Measurements from ENCODE around the gene TBX10. TPM values are rescaled to one million over a fixed set of nuclear protein-coding genes. Genes with fewer than 3 reads are reported as not detected.
"Not testable (repeated sequence)": the region's sequence is repeated elsewhere in the genome, so short reads cannot be mapped to it uniquely, and the experiment has no call there.

TBX10 gene
- total RNA-seq, 1 experiment from 2014 or later = not detected

DNA sequence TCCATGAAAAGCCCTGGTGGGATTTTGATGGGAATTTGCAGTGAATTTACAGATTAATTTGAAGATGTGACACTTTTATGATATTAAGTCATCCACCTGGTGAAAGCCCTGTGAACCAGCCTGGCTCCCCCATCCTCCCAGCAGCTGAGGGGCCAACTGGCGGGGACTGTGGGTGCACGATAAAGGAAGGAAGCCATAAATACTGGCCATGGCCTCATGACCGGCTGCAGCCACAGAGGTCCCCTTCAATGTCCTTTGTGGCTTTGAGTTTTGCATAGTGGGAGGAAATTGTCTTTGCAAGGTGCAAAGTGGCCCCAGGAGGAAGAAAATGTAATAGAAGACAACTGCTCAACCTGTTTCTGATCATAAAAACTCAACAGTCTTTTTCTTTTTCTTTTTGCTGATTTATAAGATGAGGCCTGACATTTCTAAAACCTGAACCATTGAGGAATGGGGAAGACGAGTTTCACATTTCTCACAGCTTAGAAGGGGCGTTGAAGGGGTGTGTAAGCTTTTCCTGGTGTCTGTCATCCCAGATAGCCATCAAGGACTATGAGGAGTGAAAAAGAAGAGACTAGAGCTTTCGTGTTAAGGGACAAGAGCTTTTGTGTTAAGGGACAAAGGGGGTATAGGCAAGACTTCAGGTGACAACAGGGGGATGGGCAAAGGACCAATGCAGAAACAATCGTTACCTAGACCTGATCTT lies 39.1 kb downstream of the TBX10 start:
- Histone ChIP-seq H3K4me1 (ENCODE audit: control insufficient read depth, insufficient read depth, low read length) (no peaks in the 10 kb centered on the region), H3K27ac (ENCODE audit: low read length) (no peak overlapping the region), H3K27me3 (ENCODE audit: control insufficient read depth, insufficient read depth, low read length) (no peaks in the 10 kb centered on the region), H3K4me3 (ENCODE audit: low read depth in 2 of 2, low read length in 2 of 2) (no peak overlapping the region), H3K36me3 (ENCODE audit: control insufficient read depth, insufficient read depth, low read length) (no peaks in the 10 kb centered on the region), H3K9me3 (ENCODE audit: control insufficient read depth, insufficient read depth, low read depth, low read length) (peaks cover 4% of the 10 kb centered on the region; the same call in 1 of the 2 replicates)
- no TSS peak for BruUV-seq (replicated peaks)
- ATAC-seq (no peak), DNase-seq (ENCODE audit: low read depth, low spot score) (no peak)
- ChIA-PET CTCF (interaction anchor here (0.5 kb wide), 1 partner anchor 1267 kb away, joined by 3 read pairs; no protein-coding TSS in a partner anchor), POLR2A (no interaction called here)
- intact Hi-C loops (cut with micrococcal nuclease; ENCODE audit: unreplicated experiment) (no loop called here), in situ Hi-C loops (cut with HindIII; ENCODE audit: low pct_unique_long_range_greater_than_20kb, low sequenced_read_pairs) (no loop called here)
- no peak for TF ChIP-seq POLR2AphosphoS5 (IDR thresholded peaks at IDR 0.05; ENCODE audit: low read depth, low read length)

DNA sequence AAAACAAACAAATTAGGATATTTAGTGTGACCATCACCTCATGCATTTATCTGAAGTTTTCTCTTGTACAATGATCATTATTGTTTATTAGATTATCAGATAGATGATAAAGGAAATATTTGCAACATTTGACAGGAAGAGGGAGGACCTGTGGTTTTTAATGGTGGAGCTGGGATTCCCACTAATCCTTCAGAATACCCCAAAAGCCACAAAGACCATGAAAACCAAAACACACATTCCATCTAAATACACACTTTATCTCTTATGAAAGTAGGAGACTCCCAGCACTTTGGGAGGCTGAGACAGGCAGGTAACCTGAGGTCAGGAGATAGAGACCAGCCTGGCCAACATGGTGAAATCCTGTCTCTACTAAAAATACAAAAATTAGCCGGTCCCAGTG lies 40.4 kb downstream of the TBX10 start:
- ChIA-PET POLR2A (no interaction called here), CTCF (no interaction called here)
- Histone ChIP-seq H3K36me3 (ENCODE audit: control insufficient read depth, insufficient read depth, low read length) (no peaks in the 10 kb centered on the region), H3K4me1 (ENCODE audit: control insufficient read depth, insufficient read depth, low read length) (no peaks in the 10 kb centered on the region), H3K4me3 (ENCODE audit: low read depth in 2 of 2, low read length in 2 of 2) (no peak overlapping the region), H3K27ac (ENCODE audit: low read length) (no peak overlapping the region), H3K27me3 (ENCODE audit: control insufficient read depth, insufficient read depth, low read length) (no peaks in the 10 kb centered on the region), H3K9me3 (ENCODE audit: control insufficient read depth, insufficient read depth, low read depth, low read length) (peaks cover 4% of the 10 kb centered on the region; the same call in 1 of the 2 replicates)
- in situ Hi-C loops (cut with HindIII; ENCODE audit: low pct_unique_long_range_greater_than_20kb, low sequenced_read_pairs) (no loop called here), intact Hi-C loops (cut with micrococcal nuclease; ENCODE audit: unreplicated experiment) (no loop called here)
- no peak for DNase-seq (ENCODE audit: low read depth, low spot score)
- no peak for ATAC-seq
- no TSS peak for BruUV-seq (replicated peaks)
- no peak for TF ChIP-seq TCF7L2 (IDR thresholded peaks at IDR 0.05; ENCODE audit: low read depth, low read length)
- TF ChIP-seq, protein P1, sequence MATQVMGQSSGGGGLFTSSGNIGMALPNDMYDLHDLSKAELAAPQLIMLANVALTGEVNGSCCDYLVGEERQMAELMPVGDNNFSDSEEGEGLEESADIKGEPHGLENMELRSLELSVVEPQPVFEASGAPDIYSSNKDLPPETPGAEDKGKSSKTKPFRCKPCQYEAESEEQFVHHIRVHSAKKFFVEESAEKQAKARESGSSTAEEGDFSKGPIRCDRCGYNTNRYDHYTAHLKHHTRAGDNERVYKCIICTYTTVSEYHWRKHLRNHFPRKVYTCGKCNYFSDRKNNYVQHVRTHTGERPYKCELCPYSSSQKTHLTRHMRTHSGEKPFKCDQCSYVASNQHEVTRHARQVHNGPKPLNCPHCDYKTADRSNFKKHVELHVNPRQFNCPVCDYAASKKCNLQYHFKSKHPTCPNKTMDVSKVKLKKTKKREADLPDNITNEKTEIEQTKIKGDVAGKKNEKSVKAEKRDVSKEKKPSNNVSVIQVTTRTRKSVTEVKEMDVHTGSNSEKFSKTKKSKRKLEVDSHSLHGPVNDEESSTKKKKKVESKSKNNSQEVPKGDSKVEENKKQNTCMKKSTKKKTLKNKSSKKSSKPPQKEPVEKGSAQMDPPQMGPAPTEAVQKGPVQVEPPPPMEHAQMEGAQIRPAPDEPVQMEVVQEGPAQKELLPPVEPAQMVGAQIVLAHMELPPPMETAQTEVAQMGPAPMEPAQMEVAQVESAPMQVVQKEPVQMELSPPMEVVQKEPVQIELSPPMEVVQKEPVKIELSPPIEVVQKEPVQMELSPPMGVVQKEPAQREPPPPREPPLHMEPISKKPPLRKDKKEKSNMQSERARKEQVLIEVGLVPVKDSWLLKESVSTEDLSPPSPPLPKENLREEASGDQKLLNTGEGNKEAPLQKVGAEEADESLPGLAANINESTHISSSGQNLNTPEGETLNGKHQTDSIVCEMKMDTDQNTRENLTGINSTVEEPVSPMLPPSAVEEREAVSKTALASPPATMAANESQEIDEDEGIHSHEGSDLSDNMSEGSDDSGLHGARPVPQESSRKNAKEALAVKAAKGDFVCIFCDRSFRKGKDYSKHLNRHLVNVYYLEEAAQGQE (IDR thresholded peaks at IDR 0.05; ENCODE audit: insufficient read depth in 1 of 2, low read depth in 2 of 2, low read length in 1 of 2) = no peak
- TF ChIP-seq SIN3A (IDR thresholded peaks at IDR 0.05; ENCODE audit: borderline replicate concordance, insufficient read depth, low read depth, low read length) = no peak
- no peak for TF ChIP-seq CTCF (IDR thresholded peaks at IDR 0.05)
- no peak for TF ChIP-seq POLR2AphosphoS5 (IDR thresholded peaks at IDR 0.05; ENCODE audit: low read depth, low read length)

GRCh38 chr11:67597963-67598362 lies 41.6 kb downstream of the TBX10 start:
- H3K9me3 ChIP-seq (ENCODE audit: control insufficient read depth, insufficient read depth, low read depth, low read length); H3K4me1 ChIP-seq (ENCODE audit: control insufficient read depth, insufficient read depth, low read length); H3K27me3 ChIP-seq (ENCODE audit: control insufficient read depth, insufficient read depth, low read length); POLR2A ChIA-PET; H3K36me3 ChIP-seq (ENCODE audit: control insufficient read depth, insufficient read depth, low read length); BruUV-seq (replicated peaks); ATAC-seq; H3K27ac ChIP-seq (ENCODE audit: low read length); H3K4me3 ChIP-seq (ENCODE audit: low read depth in 2 of 2, low read length in 2 of 2); in situ Hi-C loops (cut with HindIII; ENCODE audit: low pct_unique_long_range_greater_than_20kb, low sequenced_read_pairs); CTCF ChIA-PET; intact Hi-C loops (cut with micrococcal nuclease; ENCODE audit: unreplicated experiment); DNase-seq (ENCODE audit: low read depth, low spot score): not testable (repeated sequence)

DNA sequence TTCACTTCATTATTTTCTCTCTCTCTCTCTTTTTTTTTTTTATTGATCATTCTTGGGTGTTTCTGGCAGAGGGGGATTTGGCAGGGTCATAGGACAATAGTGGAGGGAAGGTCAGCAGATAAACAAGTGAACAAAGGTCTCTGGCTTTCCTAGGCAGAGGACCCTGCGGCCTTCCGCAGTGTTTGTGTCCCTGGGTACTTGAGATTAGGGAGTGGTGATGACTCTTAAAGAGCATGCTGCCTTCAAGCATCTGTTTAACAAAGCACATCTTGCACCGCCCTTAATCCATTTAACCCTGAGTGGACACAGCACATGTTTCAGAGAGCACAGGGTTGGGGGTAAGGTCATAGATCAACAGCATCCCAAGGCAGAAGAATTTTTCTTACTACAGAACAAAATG lies 42.1 kb downstream of the TBX10 start:
- in situ Hi-C loops (cut with HindIII; ENCODE audit: low pct_unique_long_range_greater_than_20kb, low sequenced_read_pairs); DNase-seq (ENCODE audit: low read depth, low spot score); H3K27me3 ChIP-seq (ENCODE audit: control insufficient read depth, insufficient read depth, low read length); H3K9me3 ChIP-seq (ENCODE audit: control insufficient read depth, insufficient read depth, low read depth, low read length); H3K4me3 ChIP-seq (ENCODE audit: low read depth in 2 of 2, low read length in 2 of 2); H3K36me3 ChIP-seq (ENCODE audit: control insufficient read depth, insufficient read depth, low read length); CTCF ChIA-PET; POLR2A ChIA-PET; H3K27ac ChIP-seq (ENCODE audit: low read length); intact Hi-C loops (cut with micrococcal nuclease; ENCODE audit: unreplicated experiment); ATAC-seq; BruUV-seq (replicated peaks); H3K4me1 ChIP-seq (ENCODE audit: control insufficient read depth, insufficient read depth, low read length): not testable (repeated sequence)
